Lower lobe of right lung (tissue), 2 donors: Measurements from ENCODE around the gene TRIM13. TPM values are rescaled to one million over a fixed set of nuclear protein-coding genes. Genes with fewer than 3 reads are reported as not detected.
A peak's percentile ranks its signal among the peaks of the same experiment; 100 is the strongest.

Source experiments
- ATAC-seq, 2 donors: fragments of 200-7000 bp; cut with Tn5 transposase; one replicate each; pipeline ENCODE4 v1.9.1; 2020 to 2022; ENCODE audit warnings: mild to moderate bottlenecking in 2 of 2, moderate library complexity in 2 of 2
- DNase-seq: peaks from one replicate; pipeline ENCODE4 v3.0.0-alpha.2; 2020
- H3K27ac ChIP-seq: fragments of 200-600 bp; one replicate; pipeline ENCODE4 v1.8.0; 2022
- H3K27me3 ChIP-seq: fragments of 200-600 bp; one replicate; pipeline ENCODE4 v1.8.0; 2022; ENCODE audit warnings: low read depth
- H3K36me3 ChIP-seq: fragments of 200-600 bp; one replicate; pipeline ENCODE4 v1.8.0; 2022; ENCODE audit warnings: mild to moderate bottlenecking
- H3K4me1 ChIP-seq: fragments of 200-600 bp; one replicate; pipeline ENCODE4 v1.8.0; 2022
- H3K4me3 ChIP-seq: fragments of 200-600 bp; one replicate; pipeline ENCODE4 v1.8.0; 2022; ENCODE audit warnings: mild to moderate bottlenecking
- H3K9me3 ChIP-seq: fragments of 200-600 bp; one replicate; pipeline ENCODE4 v1.8.0; 2022
- CTCF ChIP-seq: fragments of 200-600 bp; IDR thresholded peaks from one replicate; pipeline ENCODE4 v1.8.0; 2022; ENCODE audit warnings: antibody characterized with exemption, mild to moderate bottlenecking
- intact Hi-C: fragments of 100-400 bp; cut with DNase I; formaldehyde crosslinking; loops from one replicate; pipeline ENCODE4 v1.11.0; 2022
- total RNA-seq: library from RNA; stranded (reverse); fragmentation: NEBNext Ultra II Directional; extraction: Animal tissue kit (Norgen Biotek cat#: 25700); gene quantifications from one replicate; pipeline ENCODE4 v1.2.1, GENCODE V29; 2021
- donor health status: DM: no; HTN: yes; CAD: no; lungs with severe emphysema.

The TRIM13 gene
- total RNA-seq, 1 donor from 2014 or later, result 31.1 TPM

DNA sequence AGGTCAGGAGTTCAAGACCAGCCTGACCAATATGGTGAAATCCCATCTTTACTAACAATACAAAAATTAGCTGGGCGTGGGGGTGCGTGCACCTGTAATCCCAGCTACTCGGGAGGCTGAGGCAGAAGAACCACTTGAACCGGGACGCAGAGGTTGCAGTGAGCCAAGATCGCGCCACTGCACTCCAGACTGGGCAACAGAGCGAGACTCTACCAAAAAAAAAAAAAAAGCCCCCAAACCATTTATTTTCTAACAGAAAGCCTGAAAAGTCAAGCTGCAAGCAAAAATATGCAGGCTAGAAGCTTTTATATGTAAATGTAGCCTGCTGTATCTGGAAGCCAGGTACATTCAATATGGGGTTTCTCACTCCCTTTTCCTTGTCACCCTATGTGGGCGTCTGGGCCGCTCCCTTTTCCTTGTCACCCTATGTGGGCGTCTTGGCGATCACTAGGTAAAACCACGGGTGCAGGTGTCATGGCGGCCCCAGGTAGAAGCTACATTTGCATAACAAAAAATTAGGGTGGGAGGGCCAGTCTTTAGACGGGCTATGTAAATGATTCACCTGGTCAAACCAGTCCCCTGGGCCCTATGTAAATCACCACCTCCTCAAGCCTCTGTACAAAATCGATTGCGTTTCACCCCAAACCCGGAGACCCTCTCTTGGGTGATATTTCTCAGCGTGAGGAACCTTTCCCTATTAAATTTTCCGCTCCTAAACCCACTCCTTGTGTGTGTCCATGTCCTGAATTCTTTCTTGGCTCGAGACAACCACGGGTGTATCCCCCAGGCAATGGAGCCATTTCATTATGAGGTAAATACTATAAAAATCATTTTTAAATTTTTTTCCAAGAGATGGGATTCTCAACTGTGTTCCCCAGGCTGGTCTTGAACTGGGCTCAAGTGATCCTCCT, 2.1 kb downstream of the TRIM13 start:
- H3K4me1 ChIP-seq, result peaks cover 67% of the 10 kb centered on the region
- intact Hi-C loops, result no loop called here
- no peaks in the 10 kb centered on the region for H3K27me3 ChIP-seq
- peaks cover 42% of the 10 kb centered on the region for H3K36me3 ChIP-seq
- peak overlapping the region; percentile 68 for H3K4me3 ChIP-seq
- H3K9me3 ChIP-seq, result no peaks in the 10 kb centered on the region
- DNase-seq (no peak), ATAC-seq (no peak)
- TF ChIP-seq CTCF, result no peak
- peak overlapping the region; percentile 97 for H3K27ac ChIP-seq

- H3K9me3 ChIP-seq, result no peaks in the 10 kb centered on the region
- H3K4me1 ChIP-seq, result peaks cover 65% of the 10 kb centered on the region
- H3K36me3 ChIP-seq, result peaks cover 54% of the 10 kb centered on the region
- no peak overlapping the region for H3K27ac ChIP-seq
- ATAC-seq (no peak), DNase-seq (no peak)
- no peak for TF ChIP-seq CTCF
- H3K27me3 ChIP-seq, result no peaks in the 10 kb centered on the region
- H3K4me3 ChIP-seq, result no peak overlapping the region
- intact Hi-C loops, result no loop called here
Measured at GRCh38 chr13:50001287-50001686, 4.4 kb downstream of the TRIM13 start.

- peaks cover 52% of the 10 kb centered on the region for H3K36me3 ChIP-seq
- no peak for TF ChIP-seq CTCF
- no peaks in the 10 kb centered on the region for H3K9me3 ChIP-seq
- intact Hi-C loops, result no loop called here
- no peak for ATAC-seq
- no peaks in the 10 kb centered on the region for H3K27me3 ChIP-seq
- H3K4me3 ChIP-seq, result no peak overlapping the region
- no peak for DNase-seq
- no peak overlapping the region for H3K27ac ChIP-seq
- H3K4me1 ChIP-seq, result peaks cover 23% of the 10 kb centered on the region
Measured at GRCh38 chr13:50006426-50007135, 9.7 kb downstream of the TRIM13 start.

- H3K4me3 ChIP-seq, result no peak overlapping the region
- H3K27ac ChIP-seq, result no peak overlapping the region
- ATAC-seq (no peak), DNase-seq (no peak)
- H3K9me3 ChIP-seq, result no peaks in the 10 kb centered on the region
- intact Hi-C loops, result no loop called here
- no peak for TF ChIP-seq CTCF
- H3K4me1 ChIP-seq, result peaks cover 11% of the 10 kb centered on the region
- peaks cover 52% of the 10 kb centered on the region for H3K36me3 ChIP-seq
- H3K27me3 ChIP-seq, result no peaks in the 10 kb centered on the region
Measured at GRCh38 chr13:50011461-50011860, 14.6 kb downstream of the TRIM13 start.

DNA sequence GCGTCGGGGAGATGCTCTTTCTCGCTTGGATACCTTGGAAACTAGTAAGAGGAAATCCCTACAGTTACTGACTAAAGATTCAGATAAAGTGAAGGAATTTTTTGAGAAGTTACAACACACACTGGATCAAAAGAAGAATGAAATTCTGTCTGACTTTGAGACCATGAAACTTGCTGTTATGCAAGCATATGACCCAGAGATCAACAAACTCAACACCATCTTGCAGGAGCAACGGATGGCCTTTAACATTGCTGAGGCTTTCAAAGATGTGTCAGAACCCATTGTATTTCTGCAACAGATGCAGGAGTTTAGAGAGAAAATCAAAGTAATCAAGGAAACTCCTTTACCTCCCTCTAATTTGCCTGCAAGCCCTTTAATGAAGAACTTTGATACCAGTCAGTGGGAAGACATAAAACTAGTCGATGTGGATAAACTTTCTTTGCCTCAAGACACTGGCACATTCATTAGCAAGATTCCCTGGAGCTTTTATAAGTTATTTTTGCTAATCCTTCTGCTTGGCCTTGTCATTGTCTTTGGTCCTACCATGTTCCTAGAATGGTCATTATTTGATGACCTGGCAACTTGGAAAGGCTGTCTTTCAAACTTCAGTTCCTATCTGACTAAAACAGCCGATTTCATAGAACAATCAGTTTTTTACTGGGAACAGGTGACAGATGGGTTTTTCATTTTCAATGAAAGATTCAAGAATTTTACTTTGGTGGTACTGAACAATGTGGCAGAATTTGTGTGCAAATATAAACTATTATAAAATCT, 15.7 kb downstream of the TRIM13 start:
- Histone ChIP-seq H3K36me3 (peaks cover 41% of the 10 kb centered on the region), H3K9me3 (no peaks in the 10 kb centered on the region), H3K4me3 (no peak overlapping the region), H3K4me1 (peaks cover 12% of the 10 kb centered on the region), H3K27ac (no peak overlapping the region), H3K27me3 (no peaks in the 10 kb centered on the region)
- intact Hi-C loops, result no loop called here
- TF ChIP-seq CTCF, result no peak
- ATAC-seq (no peak), DNase-seq (no peak)
